Nephron progenitor cell (in vitro differentiated cells): ENCODE measurements around the gene NRIP3.
A peak's percentile ranks its signal among the peaks of the same experiment; 100 is the strongest.

Experiments
- DNase-seq: peaks from one replicate; pipeline ENCODE4 v3.0.0; 2021
- H3K27ac Mint-ChIP-seq: 2 replicates; pipeline ENCODE4 v1.8.0; 2021; ENCODE audit warnings: mild to moderate bottlenecking, moderate library complexity, mixed read lengths
- H3K27me3 Mint-ChIP-seq: 2 replicates; pipeline ENCODE4 v1.8.0; 2021; ENCODE audit warnings: mild to moderate bottlenecking, low read depth, mixed read lengths; ENCODE audit not compliant: poor library complexity
- H3K36me3 Mint-ChIP-seq: 2 replicates; pipeline ENCODE4 v1.8.0; 2021; ENCODE audit warnings: low read depth, mixed read lengths
- H3K4me1 Mint-ChIP-seq: 2 replicates; pipeline ENCODE4 v1.8.0; 2021; ENCODE audit warnings: mixed read lengths
- H3K4me3 Mint-ChIP-seq: 2 replicates; pipeline ENCODE4 v1.8.0; 2021; ENCODE audit warnings: mild to moderate bottlenecking, moderate library complexity, mixed read lengths
- H3K9me3 Mint-ChIP-seq: 2 replicates; pipeline ENCODE4 v1.8.0; 2021; ENCODE audit warnings: mild to moderate bottlenecking, moderate library complexity, mixed read lengths
- TF ChIP-seq, protein P1 (sequence below): fragments of 200-600 bp; sonication (generic); IDR thresholded peaks from 2 replicates; pipeline ENCODE4 v1.5.0; 2021; ENCODE audit warnings: antibody characterized with exemption

The NRIP3 gene

DNA sequence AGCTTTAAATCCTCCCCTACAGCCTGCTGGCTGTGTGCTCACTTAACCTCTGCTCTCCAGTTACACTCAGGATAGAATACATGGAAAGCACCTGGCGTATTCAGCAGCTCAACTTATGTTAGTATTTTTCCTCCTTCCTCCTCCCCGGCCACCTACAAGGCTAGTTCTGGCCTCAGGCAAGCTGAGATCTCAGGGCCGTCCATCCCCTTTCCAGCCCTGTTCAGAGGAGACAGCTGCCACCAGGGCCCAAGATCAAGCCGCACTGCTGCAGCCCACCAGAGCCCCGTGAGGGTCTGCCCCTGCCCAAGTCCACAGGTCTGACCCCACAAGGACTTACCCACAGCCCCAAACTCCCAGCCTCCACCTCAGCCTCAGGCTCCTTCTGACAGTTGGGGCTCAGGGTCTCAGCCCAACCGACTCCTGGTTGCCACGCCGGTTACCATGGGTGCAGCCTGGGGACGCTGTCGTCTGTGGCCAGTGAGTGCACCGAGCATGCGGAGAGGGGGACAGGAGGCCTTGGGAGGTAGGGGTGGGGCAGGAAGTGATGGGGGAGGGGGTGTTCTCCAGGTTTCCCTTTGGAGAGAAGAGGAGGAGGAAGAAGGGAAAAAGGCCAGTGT, 71.1 kb downstream of the NRIP3 start, which contains the start of gene C11orf16:
TSS of gene C11orf16 (minus strand) at position 384 of the 617 bp plus-strand sequence. CDS start 639 bp downstream, outside the sequence.
- Mint-ChIP-seq H3K9me3 (no peaks in the 10 kb centered on the region), H3K36me3 (no peaks in the 10 kb centered on the region), H3K4me3 (no peak within 1 kb of the TSS), H3K4me1 (peaks cover 50% of the 10 kb centered on the region), H3K27me3 (no peaks in the 10 kb centered on the region), H3K27ac (no peak within 1 kb of the TSS)
- DNase-seq = peak; percentile 21
- TF ChIP-seq, protein P1, sequence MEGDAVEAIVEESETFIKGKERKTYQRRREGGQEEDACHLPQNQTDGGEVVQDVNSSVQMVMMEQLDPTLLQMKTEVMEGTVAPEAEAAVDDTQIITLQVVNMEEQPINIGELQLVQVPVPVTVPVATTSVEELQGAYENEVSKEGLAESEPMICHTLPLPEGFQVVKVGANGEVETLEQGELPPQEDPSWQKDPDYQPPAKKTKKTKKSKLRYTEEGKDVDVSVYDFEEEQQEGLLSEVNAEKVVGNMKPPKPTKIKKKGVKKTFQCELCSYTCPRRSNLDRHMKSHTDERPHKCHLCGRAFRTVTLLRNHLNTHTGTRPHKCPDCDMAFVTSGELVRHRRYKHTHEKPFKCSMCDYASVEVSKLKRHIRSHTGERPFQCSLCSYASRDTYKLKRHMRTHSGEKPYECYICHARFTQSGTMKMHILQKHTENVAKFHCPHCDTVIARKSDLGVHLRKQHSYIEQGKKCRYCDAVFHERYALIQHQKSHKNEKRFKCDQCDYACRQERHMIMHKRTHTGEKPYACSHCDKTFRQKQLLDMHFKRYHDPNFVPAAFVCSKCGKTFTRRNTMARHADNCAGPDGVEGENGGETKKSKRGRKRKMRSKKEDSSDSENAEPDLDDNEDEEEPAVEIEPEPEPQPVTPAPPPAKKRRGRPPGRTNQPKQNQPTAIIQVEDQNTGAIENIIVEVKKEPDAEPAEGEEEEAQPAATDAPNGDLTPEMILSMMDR = no peak
